Osteocyte (in vitro differentiated cells): ENCODE results near the gene PHOSPHO1. TPM values are rescaled to one million over a fixed set of nuclear protein-coding genes. Genes with fewer than 3 reads are reported as not detected.

Experiments
- DNase-seq: peaks from one replicate; pipeline ENCODE4 v3.0.0; 2021; ENCODE audit warnings: mixed read lengths; ENCODE audit not compliant: unreplicated experiment; ENCODE audit errors: extremely low spot score
- H3K27ac Mint-ChIP-seq: one replicate; pipeline ENCODE4 v1.8.0; 2021; ENCODE audit warnings: mild to moderate bottlenecking, mixed read lengths; ENCODE audit not compliant: unreplicated experiment
- H3K27me3 Mint-ChIP-seq: one replicate; pipeline ENCODE4 v1.8.0; 2021; ENCODE audit warnings: mixed read lengths; ENCODE audit not compliant: unreplicated experiment
- H3K36me3 Mint-ChIP-seq: one replicate; pipeline ENCODE4 v1.8.0; 2021; ENCODE audit warnings: mixed read lengths; ENCODE audit not compliant: unreplicated experiment
- H3K4me1 Mint-ChIP-seq: one replicate; pipeline ENCODE4 v1.8.0; 2021; ENCODE audit warnings: mixed read lengths; ENCODE audit not compliant: unreplicated experiment
- H3K4me3 Mint-ChIP-seq: one replicate; pipeline ENCODE4 v1.8.0; 2021; ENCODE audit warnings: mild to moderate bottlenecking, moderate library complexity, mixed read lengths; ENCODE audit not compliant: unreplicated experiment
- H3K9me3 Mint-ChIP-seq: one replicate; pipeline ENCODE4 v1.8.0; 2021; ENCODE audit warnings: mixed read lengths; ENCODE audit not compliant: unreplicated experiment
- CTCF ChIP-seq: fragments of 200-600 bp; sonication (generic); IDR thresholded peaks from 2 replicates; pipeline ENCODE4 v1.5.0; 2021; ENCODE audit warnings: antibody characterized with exemption, mild to moderate bottlenecking, moderate library complexity
- total RNA-seq: library from RNA; stranded (reverse); gene quantifications from 2 replicates; pipeline ENCODE4 v1.2.1, GENCODE V29; 2021

PHOSPHO1 gene
- total RNA-seq, 1 donor from 2014 or later = not detected

- no peak for DNase-seq
Observed at GRCh38 chr17:49197346-49197998, 33.1 kb downstream of the PHOSPHO1 start.

GRCh38 chr17:49196520-49196919, 34.1 kb downstream of the PHOSPHO1 start:
- H3K36me3 Mint-ChIP-seq = no peaks in the 10 kb centered on the region
- no peaks in the 10 kb centered on the region for H3K9me3 Mint-ChIP-seq
- H3K27ac Mint-ChIP-seq = no peak overlapping the region
- DNase-seq = no peak
- H3K27me3 Mint-ChIP-seq = no peaks in the 10 kb centered on the region
- no peak for TF ChIP-seq CTCF
- H3K4me3 Mint-ChIP-seq = no peak overlapping the region
- H3K4me1 Mint-ChIP-seq = peaks cover 5% of the 10 kb centered on the region

More at GRCh38 chr17:49197346-49197998, 33.1 kb downstream of the PHOSPHO1 start:
- Mint-ChIP-seq H3K27ac (no peak overlapping the region), H3K36me3 (no peaks in the 10 kb centered on the region), H3K4me1 (peaks cover 5% of the 10 kb centered on the region), H3K27me3 (peaks cover 7% of the 10 kb centered on the region), H3K4me3 (no peak overlapping the region), H3K9me3 (no peaks in the 10 kb centered on the region)
- TF ChIP-seq CTCF = no peak

- Mint-ChIP-seq H3K4me1 (peaks cover 7% of the 10 kb centered on the region), H3K4me3 (no peak overlapping the region), H3K9me3 (no peaks in the 10 kb centered on the region), H3K27ac (no peak overlapping the region), H3K36me3 (no peaks in the 10 kb centered on the region), H3K27me3 (no peaks in the 10 kb centered on the region)
- TF ChIP-seq CTCF = no peak
- DNase-seq = no peak
Observed at GRCh38 chr17:49195751-49196150, 34.8 kb downstream of the PHOSPHO1 start.

GRCh38 chr17:49194297-49194607, 36.3 kb downstream of the PHOSPHO1 start:
- Mint-ChIP-seq H3K27ac (peak overlapping the region; percentile 99), H3K27me3 (no peaks in the 10 kb centered on the region), H3K4me3 (peak overlapping the region; percentile 93), H3K36me3 (no peaks in the 10 kb centered on the region), H3K9me3 (no peaks in the 10 kb centered on the region), H3K4me1 (peaks cover 7% of the 10 kb centered on the region)
- DNase-seq = no peak
- TF ChIP-seq CTCF = no peak

- Mint-ChIP-seq H3K9me3 (no peaks in the 10 kb centered on the region), H3K36me3 (no peaks in the 10 kb centered on the region), H3K4me1 (peaks cover 7% of the 10 kb centered on the region), H3K27ac (peak overlapping the region; percentile 99), H3K4me3 (peak overlapping the region; percentile 93), H3K27me3 (no peaks in the 10 kb centered on the region)
- no peak for DNase-seq
- TF ChIP-seq CTCF = no peak
Observed at GRCh38 chr17:49193513-49194296, 36.9 kb downstream of the PHOSPHO1 start.
